Esophagus mucosa (tissue), 1 donor: ENCODE results near the gene MYH13. TPM values are rescaled to one million over a fixed set of nuclear protein-coding genes. Genes with fewer than 3 reads are reported as not detected.

ENCODE experiments used
- ATAC-seq: fragments of 200-7000 bp; cut with Tn5 transposase; one replicate; pipeline ENCODE4 v1.9.1; 2020
- total RNA-seq: library from RNA; stranded (reverse); gene quantifications from one replicate; pipeline ENCODE4 v1.2.4, GENCODE V29; 2023
- donor health status: DM: yes; HTN: yes; CAD: no.

MYH13 gene
- total RNA-seq = 0.16 TPM

DNA sequence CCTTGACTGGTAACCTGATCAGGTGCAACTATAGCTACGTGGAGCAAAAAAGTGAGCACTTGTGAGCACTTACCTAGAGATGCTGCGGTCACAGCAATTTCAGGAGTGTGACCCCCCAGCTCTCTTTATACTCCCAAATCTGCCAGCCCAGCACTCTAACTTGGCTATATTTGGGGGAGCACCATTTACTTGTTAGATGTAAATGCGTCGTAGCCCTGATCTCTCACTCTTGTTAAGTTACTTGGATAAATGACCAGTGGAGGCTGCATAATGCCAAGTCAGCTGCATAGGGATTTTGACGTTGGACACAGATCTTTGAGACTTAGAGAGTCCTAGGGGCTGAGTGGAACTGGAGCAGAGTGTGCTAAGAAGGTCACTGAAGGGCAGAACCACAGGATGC lies at the start of gene MYH13:
MYH13 (minus strand) TSS at position 101 of the 400 bp plus-strand sequence. CDS start 8,476 bp downstream, outside the sequence.
- ATAC-seq = no peak

DNA sequence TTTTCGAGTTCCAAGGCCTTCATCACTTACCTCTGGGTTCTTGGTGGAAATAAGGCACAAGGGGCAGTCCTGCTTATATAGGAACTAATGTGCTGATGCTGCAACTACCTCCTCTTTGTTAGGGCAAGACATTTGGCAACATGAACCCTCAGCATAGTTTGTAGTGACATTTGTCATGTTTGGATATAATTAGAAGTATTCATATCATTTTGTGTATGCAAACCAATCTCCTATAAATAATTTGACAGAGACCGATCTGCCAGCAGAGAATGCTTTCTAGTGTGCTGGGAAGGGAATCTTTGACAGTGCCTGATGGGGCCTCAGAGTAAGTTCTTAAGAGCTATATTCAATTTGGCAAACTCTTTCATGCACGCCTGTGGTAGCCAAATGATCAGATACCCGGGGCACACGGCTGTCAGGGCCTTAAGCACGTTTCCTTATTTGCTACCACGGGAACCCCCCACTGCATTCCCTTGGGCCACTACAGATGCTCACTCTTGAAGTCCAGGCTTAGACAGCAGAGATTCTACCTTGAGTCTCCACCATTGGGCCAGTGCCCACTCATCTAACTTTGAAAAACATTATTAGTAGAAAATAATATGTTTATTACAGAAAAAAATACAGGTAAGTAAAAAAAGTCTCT lies 49.2 kb upstream of the MYH13 start, which contains the start of gene MYH8:
MYH8 (minus strand) TSS at position 51 of the 643 bp plus-strand sequence. CDS start 1,723 bp downstream, outside the sequence.
- no peak for ATAC-seq

DNA sequence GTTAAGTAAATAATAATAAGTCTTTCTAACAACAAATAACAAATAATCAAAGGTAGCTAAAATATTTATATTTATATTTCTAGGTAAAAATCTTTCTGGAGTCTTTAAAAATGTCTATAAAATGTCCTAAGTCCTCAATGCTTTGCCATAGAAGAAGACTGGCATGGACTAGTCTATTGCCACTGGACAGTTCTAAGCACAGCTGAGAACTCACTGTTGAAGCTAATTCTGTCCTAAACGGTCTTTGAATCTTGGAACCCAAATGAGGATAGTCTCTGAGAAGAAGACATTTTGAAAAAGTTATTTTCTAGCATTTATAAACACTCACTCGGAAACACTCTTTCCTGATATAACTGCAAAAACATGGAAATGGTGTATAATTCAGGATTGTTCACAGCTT lies 48.4 kb upstream of the MYH13 start:
- no peak for ATAC-seq

DNA sequence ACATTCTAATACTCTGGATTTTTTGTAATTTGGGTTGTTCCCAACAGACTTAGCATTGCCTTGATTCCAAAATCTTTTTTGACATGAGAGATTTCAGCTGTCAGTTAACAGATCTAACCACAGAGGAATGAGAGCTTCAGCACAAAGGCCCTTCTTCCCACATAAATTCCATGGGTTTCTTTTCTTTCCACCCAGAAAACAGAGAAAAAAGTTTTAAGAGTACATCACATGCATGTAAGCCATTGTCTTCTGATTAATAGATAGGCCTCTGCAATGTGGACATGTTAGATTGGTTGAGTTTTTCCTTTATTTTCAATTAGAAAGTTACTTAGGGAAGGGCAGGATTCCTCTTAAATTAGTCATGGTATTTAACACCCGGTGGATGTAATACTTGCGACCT lies 48.0 kb upstream of the MYH13 start:
- ATAC-seq = no peak

DNA sequence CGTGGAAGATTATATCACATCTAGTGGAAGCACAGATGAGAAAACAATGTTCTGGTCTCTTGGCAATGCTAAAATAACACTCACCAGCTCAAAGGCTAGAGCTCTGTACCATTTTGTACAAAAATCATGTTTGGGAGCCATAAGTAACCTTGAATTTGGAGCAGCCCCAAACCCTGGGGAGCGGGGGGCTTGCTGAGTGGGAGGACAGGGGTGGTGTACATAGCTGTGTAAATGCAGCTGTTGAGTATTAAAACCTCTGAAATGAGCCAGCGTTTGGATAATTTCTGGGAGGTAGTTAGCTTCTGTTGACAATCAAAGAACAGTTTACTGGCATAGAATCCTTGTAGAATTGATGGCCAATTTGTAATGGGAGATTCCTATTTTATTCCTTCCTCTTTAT lies 44.6 kb upstream of the MYH13 start:
- ATAC-seq = no peak

DNA sequence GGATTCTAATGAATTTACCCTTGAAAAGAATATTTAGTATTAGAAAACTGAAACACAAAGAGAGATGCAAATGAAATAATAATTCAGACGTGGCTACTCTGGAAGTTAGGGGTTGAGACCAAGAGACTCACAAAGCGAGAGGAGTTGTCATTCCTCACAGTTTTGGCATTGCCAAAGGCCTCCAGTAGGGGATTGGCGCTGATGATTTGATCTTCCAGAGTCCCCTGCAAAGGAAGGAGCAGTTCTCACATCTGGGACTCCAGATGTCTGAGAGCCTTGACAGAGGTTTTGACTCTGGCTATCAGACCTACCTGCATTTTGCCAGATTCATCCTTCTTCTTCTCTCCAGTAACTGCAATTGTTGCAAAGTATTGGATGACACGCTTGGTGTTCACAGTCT lies 42.4 kb upstream of the MYH13 start:
- ATAC-seq = no peak

DNA sequence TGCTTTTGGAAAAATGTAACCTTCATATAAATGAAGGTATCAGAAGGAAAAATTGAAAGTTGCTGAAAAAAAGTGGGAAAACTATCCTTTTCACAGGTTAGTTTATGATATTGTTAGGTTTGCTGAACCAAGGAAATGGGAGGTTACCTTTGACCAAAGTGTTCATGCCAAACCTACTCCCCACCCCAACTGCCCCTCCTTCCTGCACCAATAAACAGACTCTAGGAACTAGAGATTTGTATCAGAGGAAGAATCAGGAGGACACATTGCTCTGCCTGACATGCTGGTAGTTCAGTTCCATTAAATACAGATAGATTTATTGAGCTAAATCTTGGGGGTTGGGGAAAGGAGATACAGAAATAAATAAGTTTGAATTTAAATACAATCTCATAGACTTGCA lies 30.8 kb upstream of the MYH13 start:
- no peak for ATAC-seq

DNA sequence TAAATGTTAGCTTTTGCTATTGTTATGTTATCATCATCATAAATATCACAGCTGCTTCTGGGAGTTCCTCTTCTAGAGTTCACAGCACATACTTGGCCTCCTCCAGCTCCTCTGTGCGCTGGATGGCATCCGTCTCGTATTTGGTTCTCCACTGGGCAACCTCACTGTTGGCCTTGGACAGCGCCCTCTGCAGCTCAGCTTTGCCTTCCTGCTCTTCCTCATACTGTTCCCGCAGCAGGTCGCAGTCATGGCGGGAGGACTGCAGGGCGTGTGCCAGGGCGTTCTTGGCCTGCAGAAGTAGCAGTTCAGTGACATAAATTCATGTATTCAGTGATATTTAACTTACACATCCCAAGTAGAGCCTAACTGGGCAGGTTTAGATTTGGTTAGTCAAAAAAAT lies 25.5 kb upstream of the MYH13 start:
- no peak for ATAC-seq

DNA sequence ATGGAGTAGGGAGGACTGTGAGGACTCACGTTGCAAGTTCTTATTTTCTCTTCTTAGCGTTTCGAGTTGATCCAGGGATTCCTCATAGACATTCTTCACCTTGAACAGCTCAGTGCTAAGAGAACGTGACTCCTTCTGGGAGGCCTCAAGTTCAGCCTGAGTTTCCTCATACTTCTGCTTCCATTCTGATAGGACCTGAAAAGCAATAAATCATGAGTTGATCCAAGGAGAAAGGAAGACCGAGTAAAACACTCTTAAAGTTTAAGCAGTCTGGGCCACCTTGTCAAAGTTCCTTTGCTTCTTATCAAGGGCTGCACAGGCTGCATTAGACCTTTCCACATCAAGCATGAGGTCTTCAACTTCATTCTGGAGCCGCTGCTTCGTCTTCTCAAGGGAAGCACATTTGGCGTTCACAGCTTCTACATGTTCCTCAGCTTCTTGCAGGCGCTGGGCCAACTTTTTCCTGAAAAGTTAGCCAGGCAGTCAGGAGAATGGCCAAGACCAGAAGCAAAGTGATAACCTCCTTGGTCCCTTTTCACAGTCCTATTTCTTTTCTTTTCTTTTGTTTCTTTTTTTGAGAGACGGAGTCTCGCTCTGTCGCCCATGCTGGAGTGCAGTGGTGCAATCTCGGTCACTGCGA lies 23.8 kb upstream of the MYH13 start:
- no peak for ATAC-seq

DNA sequence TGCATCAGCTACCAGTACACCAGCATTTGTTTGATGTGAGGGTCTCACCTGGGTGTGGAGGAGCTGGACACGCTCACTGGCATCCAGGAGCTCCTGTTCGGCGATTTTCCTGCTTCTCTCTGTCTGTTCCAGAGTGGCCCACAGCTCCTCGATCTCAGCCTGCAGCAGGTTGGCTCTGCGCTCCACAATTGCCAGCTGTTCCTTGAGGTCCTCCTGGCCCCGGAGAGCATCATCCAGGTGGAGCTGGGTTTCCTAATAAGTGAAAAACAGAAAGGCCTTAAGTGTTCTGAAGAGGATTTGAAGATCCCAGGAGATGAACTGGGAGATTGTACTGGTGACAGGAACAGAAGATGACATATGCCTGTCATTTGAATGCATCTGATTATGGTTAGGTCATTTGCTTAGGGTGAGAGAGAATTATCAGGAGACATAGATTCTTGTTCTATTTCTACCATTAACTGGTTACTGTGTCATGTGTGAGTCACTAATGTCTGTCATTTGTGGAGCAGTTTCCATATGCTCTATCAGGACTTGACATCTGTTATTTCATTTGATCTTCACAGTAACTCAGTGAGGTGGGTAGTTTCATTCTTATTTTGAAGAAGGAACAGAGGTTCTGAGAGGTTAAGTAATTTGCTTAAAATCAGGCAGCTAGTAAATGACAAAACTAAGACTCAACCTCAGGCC lies 21.5 kb upstream of the MYH13 start:
- no peak for ATAC-seq

DNA sequence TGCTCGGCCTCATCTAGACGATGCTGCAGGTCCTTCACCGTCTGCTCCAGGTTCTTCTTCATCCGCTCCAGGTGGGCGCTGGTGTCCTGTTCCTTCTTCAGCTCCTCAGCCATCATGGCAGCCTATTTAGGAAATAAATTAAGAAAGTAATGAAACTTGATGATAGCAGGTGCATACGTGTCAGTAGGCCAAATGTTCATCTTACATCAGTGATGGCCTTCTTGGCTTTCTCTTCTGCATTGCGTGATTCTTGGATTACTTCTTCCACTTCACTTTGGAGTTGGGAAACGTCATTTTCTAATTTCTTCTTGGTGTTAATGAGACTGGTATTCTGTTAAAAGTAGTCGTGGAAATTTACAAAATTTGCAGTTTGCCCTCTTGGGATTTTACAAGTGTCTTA lies 20.1 kb upstream of the MYH13 start:
- no peak for ATAC-seq

DNA sequence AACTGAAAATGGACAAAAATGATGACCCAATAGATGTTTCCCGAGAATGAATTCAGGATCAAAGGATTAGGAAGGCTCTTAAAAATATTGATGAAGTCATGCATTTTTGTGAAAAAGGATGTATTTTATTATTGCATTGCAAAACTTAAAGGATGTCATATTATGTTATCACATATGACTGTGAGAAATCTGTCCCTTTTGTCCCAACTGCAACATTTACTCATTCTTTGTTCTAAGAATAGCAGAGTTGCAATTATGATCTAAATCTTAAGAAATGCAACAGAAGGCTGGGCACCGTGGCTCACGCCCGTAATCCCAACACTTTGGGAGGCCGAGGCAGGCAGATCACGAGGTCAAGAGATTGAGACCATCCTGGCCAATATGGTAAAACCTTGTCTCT lies 13.1 kb upstream of the MYH13 start:
- ATAC-seq = no peak

DNA sequence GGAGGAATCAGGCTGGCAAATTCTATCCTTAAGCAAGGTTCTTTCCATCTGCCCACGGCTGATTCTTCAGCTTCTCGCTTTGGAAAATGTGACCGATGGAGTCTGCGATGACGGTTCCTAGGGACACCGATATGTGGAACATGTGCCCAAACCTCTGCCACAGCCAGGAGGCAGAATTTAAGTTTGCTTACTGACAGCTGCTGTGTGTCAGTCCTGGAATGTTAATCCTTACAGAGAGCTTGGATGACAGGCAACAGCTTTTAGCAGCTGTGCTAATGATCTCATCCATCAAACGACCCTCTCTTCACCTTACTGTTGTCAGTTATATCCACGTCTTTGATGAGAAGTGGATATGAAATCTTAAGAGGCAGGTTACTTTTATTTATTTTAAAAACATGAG lies 11.4 kb upstream of the MYH13 start:
- no peak for ATAC-seq

DNA sequence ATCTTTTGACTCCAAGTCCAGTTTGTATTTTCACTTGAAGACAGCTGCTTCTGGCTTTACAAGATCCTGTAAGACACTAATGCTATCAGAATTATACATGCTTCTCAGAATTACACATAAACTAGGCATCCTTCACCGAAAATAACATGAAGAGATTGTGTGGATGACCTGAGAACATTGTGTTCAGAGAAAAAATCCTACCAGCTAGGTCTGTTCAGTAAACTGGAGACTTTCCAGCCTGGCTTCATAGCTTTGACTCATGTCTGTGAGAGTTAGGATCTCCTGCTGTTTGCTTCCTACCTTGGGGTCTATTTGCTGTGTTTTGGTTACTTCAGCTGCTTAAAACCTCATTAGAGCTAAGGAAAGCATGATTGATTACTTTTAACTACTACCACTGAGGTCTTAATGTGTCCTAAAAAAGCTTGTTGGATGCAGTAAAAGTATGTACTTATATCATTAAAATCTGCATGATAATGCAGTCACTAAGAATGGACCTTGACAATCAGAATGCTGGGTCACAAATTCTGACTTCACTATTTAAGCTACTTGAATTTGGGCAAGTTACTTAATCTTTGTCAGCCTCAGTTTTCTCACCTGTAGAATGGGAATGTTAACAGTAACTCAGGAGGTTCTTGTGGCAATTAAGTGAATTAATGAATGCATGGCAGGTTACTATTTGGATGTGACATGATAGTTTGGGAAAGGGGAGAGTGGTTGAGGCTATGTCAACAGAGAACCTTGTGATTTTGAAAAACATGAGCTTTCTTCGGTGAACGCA lies 8.0 kb upstream of the MYH13 start:
- ATAC-seq = no peak

DNA sequence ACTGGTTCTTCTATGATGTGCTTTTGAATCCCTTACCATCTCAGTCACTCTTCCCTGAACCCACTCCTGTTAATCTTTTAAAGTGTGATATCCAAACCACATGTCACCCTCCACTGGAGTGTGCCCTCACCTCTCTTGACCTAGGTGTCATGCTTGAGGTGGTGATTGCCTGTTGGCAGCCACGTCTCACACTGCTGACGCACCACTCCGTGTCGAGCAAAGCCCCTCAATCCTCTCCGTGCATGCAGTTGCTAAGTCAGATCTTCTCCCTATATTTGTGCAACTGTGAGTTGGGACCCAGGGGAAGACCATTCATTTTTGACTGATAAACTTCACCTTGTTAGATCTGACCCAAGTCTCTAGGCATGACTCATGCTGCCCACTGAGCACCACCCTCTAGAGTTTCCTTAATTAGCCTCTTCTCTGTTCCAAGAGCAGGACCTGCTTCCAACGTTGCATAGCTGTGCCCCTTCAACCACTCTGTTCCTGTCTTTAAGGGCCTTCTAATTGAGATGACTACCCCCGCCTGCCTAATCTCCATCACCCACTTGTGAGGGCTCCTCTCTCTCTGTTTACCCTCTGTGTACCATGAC lies 2.7 kb downstream of the MYH13 start:
- ATAC-seq = no peak

DNA sequence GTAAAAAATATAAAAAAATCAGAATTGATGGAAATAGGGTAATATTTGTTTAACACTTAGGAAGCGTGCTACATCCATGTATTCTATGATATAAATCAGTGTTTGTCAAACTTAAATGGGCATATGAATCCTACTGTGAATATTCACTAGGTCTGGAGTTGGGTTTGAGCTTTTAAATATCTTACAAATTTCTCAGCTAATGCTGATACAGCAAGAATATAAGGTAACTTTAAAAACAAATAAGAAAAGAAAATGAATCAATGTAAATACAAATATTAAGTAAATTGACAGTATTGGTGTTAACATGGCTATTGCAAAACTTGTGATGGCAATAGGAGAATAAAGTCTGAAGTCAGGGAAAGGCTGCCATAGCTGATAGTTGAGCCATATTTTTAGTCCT lies 3.6 kb downstream of the MYH13 start:
- ATAC-seq = no peak

DNA sequence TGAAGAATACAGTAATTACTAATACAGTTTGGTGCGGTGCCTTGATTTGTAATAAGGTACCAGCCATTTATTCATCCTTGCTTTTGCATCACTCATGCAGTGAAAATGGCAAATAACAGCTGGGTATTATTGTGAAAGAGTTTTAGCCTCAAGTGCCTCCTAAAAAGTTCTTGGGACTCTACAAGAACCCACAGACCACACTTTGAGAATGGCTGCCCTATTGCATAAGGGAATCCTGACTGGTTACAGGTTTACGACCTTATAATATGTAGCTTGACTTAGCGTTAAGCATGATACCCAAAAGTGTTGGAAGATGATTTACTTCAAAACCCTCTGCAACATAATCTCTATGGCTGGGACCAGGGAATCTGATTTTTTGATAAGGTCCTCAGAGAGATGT lies 4.2 kb downstream of the MYH13 start:
- no peak for ATAC-seq

DNA sequence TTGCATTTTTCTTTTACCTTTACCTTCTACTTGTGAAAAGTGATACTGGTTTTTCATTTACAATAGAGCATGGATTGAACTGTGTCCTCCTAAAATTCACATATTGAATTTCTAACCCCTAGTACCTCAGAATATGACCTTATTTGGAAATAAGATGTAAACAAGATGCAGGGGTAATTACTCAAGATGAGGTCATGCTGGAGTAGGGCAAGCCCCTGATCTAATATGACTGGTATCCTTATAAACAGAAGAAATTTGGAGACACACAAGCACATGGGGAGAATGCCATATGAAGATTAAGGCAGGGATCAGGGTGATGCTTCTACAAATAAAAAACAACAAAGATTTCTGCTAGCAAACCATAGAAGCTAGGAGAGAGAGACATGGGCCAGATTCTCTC lies 12.2 kb downstream of the MYH13 start:
- ATAC-seq = no peak

DNA sequence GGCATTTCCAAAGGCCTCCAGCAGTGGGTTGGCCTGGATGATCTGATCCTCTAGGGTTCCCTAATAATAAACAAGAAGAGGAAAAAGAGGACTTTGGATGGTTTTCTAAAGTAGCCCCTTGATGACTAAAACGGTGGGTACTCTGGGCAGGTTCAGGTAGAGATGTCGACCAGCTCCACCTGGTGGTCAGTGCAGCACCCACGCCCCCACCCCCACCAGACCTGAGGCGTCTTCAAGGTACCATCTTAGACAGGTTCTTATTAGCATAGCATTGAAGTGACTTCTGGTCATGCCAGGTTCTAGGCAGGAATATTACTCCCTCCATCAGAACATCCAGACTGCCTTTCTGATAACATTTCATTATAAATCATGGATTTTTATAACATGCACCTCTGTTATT lies 15.0 kb downstream of the MYH13 start:
- ATAC-seq = no peak

DNA sequence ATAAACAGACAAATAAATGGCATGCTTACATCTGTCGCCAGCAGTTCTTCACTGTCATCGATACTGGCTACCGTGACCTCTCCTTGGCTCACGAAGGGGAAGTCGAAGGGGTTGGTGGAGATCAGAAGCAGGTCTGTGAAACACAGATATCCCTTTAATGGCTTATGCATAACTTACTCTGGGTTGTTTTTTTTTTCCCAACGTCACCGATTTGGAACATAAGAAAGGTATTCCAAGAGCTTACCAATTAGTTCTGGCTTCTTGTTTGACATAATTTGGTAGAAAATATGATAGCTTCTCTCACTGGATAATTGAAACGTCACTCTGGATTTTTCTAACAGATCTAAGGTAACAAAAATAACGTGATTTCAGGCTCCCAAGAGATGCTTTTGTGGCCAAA lies 18.2 kb downstream of the MYH13 start:
- ATAC-seq = no peak

DNA sequence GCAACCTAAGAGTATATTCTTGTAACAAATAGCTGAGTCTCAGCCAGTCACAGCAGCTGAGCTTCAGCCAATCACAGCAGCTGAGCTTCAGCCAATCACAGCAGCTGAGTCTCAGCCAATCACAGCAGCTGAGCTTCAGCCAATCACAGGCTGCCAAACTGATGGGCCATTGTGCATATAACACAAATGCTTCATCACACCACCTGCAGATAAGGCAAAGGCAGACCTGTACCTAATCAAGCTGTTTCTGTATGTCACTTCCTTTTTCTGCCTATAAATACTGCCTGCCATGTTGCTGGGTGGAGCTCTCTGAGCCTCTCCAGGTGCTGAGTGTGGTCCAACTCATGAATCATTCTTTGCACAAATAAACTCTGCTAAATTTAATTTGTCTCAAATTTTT lies 19.9 kb downstream of the MYH13 start:
- ATAC-seq = no peak

DNA sequence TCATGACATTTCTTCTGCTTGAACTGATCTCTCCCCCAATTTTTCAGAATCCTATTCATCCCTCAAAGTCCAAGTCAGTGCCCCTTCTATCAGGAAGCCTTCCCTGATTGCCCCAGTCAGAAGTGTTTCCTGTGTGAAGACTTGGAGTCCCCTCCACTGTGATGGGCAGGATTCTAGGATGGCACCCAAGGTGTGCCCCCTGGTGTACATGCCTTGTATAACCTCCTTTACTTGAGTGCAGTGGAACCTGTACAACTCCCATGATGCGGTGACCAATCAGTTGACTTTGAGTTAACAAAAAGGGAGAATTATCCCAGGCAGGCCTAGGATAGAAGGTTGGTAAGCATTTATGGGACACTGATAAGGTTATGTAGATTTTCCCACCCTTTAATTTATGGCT lies 23.4 kb downstream of the MYH13 start:
- ATAC-seq = no peak

DNA sequence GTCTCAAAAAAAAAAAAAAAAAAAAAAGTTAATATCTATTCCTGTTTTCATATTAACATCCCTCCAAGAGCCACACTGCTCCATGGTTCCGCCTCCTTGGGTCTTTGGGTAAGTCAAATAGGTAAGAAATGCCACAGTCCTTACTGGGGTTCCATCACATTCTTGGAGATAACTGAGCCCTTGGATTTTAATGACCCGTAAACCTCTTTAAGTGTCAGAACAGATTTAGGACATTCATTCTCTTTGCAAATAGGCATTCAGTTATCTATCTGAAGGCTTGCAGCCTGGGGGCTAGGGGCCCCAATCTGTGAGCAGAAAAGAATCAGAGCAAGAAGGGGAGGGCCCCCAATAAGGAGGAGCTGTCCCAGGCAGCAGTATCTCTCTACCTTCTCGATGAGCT lies 28.0 kb downstream of the MYH13 start:
- no peak for ATAC-seq
